HG03039 (cell line): ENCODE data around the gene CDX1.

Experiments used
- ATAC-seq: cut with Tn5 transposase; IDR thresholded peaks from one replicate; pipeline ENCODE4 v1.9.1; 2021; ENCODE audit warnings: mild to moderate bottlenecking, moderate library complexity; ENCODE audit not compliant: unreplicated experiment

The CDX1 gene

DNA sequence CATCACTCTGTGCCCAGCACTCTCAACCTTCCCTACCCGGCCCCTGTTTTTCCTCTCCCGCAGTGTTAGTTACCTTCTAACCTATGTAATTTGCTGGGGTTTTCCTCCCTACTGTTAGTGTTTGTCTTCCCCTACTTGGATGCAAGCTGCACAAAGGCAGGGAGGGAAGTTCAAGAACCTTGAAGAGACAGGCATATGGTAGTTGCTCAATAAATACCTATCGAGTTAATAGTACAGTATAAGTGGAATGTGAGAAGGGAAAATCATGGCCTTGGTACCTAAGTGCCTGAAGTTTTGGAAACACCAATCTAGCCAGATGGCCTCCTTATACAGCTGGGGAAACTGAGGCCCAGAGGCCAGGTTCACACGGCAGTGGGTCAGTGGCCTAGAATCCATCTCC lies 35.1 kb upstream of the CDX1 start:
- no peak for ATAC-seq

DNA sequence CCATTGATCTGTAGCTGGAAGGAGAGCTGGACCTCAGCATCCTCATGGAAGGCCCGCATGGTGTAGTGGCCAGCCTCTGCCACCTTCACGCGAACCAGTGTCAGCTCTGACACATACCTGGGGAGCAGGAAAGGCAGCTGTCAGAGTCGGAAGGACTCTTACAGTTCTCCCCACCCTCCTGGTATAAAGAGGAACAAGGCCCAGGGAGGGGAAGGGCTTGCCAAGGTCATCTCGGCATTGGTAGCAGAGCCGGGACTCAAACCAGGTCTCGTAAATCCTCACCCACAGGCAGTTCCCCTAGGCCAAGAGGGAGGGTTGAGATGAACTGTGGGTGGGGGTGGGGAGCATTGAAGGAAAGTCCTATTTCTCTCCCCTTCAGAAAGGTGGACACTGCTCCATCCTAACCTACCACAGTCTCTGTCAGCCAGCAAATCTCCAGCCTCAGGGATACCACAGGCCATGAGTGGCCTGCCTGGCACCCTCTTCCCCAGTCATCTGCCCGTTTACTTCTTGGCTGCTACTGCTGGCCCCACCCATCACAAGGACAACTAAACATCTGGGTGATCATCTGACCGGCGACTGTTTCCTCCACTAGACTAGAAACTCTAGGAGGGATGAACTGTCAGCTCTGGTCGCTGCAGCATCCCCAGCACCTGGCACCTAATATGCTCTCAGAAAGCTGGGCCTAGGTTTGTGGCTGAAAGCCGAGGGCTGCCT lies 34.4 kb upstream of the CDX1 start:
- ATAC-seq: no peak

DNA sequence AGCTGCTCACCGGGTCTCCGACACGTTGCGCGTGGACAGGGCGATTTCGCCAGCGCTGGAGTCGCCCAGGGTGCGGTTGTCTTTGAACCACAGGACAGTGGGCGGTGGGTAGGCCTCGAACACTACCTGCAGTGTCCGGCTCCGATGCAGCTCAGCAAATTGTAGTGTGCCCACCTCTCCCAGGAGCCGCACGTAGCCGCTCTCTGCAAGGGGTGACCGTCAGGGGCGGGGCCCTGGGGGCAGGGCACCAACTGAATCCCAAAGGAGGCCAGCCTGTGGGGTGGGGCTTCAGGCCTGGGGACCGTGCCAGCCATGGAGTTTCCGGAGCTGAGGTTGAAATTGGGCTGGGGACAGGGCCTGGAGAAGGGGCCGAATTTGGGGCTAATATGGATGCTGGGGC lies 33.8 kb upstream of the CDX1 start:
- no peak for ATAC-seq

DNA sequence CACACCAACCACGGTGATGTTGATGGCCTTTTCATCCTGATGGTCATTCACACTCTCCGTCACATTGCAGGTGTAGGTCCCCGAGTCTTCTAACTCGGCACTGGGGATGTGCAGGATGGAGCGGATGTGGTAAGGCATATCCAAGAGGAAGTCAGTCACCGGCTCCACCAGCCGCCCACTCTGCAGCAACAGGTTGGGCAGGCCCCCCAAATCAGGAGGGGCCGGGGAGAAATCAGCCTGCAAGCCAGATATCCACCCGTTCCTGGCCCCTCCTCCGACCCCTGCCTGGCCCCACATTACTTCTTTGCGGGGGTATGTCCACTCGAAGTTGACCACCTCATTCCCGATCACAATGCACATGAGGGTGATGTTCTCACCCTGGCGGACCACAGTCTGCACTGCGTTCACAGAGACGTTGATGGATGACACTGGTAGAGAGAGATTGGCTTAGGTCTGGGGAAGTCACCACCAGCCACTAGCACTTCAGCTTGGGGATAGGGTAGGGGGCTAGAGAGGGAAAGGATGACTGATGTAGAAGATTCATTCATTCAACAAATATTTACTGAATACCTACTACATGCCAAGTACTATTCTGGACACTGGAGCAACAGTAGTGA lies 32.9 kb upstream of the CDX1 start:
- ATAC-seq: no peak

DNA sequence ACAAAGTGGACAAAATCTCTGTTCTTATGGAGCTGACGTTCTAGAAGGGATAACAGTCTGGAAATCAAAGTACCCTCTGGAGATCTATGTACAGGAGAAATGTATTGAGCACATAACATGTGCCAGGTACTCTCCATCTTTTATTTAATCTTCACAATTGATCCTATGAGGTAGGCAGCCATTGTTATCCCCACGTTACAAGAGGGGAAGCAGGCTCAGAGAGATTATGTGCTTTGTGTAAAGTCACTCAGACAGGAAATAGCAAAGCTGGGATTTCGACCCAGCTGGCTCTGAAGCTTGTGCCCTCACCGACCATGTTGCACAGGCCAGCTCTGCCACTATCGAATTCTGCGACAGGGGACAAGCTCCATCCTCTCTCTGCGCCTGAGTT lies 32.4 kb upstream of the CDX1 start:
- ATAC-seq: no peak

DNA sequence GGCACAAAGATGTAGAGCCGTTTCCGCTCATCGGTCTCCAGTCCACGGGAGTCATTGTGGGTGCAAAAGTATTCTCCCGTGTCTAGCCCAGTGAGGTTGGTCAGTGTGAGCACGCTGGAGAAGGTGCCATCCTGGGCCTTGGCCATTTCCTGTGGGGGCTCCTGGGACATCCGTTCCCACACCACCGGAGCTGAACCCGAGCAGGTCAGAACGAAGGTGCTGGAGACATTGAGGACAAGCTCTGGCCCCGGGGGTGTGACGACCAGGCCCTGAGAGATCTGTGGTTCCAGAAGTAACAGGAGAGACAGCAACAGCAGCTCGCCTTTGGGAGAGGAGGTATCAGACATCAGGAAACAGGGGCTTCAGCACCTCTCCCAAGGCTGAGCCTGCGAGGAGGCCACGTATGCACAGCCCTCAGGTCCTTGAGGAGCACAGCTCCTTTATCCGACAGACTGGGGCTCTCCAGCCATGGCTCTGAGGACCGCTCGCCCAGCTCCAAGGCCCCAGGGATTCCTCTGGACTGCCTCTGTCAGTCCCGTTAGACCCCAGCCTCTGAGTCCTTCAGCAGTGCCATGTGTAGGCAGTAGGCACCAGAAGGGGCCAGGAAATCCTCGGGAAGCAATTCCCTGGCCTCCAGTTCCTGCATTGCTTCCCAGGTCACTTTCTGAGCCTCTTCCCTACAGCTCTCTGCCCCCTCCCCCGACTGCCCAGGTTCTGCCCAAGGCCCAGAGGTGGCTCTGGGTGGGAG lies 30.8 kb upstream of the CDX1 start:
- no peak for ATAC-seq

DNA sequence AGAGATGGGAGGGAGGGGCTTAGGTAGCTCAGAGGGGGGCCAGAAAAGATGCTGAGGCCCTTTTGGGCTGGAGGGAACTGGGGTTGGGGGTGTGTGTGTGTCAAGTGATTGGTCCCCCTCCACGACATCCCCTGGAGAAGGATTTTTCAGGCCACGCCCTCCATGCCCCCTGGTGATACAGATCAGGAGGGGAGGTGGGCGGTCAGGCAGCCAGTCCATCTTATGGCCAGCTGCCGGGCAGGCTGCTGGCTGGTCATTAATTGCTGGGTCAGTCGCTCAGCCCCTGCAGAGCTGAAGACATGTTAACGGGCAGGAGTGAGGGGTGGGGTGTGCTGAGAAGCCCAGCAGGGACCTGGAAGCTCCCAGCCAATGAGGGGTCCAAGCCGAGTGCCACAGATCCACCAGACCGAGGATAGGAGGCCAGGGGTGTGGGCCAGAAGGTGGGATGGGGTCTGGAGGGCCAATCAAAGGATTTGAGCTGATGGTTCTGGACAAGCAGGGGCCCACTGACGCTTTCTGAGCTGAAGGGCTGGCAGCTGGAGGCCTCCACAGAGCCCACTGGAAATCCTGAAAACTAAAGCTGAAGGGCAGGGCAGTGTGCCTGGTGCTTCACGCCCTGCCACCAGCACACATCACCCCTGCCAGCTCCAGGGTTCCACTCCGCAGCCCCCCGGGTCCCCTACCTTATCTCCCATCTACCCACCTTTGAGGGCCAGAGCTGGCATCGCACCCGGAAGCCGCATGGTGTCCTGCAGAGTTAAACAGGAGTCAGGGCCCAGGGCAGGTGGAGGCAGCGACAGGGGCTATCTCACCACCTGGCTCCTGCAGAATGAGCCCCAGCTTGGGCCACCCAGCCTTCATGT lies 30.0 kb upstream of the CDX1 start:
- no peak for ATAC-seq

DNA sequence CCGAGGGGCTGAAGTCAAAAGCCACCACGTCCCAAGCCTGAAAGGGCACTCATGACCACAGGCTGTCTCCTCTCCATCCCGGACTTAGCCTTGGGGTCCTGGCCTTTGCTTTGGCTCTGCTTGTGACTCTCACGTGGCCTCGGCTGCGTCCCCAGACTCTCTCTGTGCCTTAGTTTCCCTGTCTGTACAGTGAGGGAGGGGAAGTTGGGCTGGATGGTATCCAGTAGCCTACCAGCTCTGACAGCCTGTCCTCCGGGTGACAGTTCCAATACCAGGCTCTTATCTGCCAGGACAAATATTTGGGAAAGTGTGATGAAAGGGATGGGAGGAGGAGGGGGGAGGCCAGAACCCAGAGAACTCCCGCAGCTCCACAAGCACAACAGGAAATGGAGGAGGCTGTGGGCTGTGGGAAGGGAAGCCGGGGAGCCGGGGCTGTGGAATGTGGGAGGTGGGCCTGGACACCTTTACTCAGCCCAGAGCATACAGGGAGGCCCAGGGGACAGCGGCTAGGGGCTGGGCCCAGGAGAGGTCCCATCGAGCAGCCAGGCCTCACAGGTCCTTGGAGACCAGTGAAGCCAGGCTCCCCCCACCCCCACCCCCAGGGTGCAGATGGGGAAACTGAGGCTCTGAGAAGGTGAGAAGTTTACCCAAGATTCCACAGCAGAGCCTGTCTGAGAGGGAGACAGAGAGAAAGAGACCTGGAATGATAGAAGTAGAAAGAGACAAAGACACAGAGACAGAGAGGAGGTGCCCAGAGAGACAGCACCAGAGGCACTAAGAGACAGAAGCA lies 29.2 kb upstream of the CDX1 start:
- no peak for ATAC-seq

DNA sequence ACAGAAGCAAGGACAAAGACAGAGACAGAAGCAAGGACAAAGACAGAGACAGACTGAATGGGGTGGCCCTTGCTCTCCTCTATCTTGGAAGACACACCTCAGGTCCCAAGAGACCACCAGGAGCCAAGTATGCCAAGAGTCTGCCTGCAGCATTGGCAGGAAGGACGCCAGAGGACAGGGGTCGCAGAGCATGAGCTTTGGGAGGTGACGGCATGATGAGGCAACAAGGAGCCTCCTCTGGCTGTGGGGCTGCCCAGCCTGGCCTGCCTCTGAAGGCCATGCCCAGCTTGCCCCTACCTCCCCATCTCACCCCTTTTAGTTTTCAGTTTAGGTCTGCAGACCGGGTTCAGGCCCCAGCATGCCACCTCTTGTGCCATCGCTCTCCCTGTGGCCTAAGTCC lies 28.6 kb upstream of the CDX1 start:
- ATAC-seq: no peak

DNA sequence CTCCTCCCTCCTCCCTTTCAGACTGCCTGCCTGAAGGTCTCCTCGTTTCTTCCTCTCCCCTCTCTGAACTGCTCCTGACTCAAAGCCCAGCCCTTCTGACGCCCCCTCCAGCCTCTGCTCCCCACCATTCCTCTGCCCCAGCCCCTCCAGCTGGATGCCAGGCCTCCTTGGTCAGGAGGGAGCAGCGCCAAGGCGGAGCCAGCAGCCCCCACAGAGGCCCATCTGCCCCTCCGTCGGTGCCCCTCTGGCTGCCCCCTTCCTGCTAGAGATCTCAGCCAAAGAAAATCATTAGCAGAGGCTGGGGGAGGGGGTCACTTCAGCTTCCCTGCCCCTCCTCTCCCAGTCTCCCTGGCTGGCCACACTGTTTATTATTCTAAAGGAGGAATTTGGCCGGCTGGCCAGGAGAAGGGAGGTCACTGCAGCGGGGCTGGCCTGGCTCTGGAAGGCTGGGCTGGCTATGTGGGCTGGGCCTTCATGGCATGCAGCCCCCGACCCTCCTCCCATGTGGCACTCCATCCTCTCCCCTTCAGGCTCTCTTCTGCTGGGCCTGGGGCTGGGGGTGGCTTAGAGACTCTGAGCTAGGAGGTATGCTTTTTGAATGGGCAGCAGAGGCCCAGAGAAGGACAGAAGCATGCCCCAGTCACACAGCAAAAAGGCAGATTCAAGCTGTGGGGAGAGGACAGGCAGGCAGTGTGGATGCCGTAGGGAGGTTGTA lies 27.9 kb upstream of the CDX1 start:
- ATAC-seq: no peak

DNA sequence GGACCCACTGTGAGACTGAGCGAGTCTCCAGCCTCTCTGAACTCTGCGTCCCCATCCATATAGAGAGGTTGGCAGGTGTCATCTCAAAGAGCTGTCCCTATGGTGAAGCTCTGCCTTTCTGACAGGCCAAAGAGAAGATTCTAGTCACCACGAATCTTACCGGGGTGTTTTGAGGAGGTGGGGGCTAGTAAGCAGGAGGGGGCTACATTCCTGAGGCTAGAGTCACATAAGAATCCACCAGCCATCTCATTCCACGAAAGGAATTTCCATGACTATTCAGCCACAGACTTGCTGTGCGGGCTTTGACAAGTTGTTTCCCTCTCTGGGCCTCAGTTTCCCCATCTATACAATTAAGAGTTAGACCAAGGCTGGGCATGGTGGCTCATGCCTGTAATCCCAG lies 27.2 kb upstream of the CDX1 start:
- no peak for ATAC-seq

DNA sequence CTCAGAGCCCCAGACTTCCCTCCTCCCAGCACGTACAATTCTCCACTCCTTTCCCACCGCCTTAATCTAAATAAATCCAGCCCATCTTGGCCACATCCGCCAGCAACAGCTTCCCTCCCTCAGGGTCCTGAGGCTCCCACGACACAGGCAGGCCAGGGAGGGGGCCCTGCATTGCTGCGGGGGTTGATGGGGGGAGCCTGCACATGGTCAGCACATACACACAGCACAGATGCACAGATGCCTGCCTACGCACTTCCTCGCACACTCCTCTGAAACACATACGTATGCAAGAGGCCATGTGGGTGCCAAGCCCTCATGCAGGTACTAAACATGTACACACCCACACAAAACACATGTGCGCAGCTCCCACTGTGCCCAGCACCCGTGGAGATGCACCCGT lies 25.7 kb upstream of the CDX1 start:
- no peak for ATAC-seq

DNA sequence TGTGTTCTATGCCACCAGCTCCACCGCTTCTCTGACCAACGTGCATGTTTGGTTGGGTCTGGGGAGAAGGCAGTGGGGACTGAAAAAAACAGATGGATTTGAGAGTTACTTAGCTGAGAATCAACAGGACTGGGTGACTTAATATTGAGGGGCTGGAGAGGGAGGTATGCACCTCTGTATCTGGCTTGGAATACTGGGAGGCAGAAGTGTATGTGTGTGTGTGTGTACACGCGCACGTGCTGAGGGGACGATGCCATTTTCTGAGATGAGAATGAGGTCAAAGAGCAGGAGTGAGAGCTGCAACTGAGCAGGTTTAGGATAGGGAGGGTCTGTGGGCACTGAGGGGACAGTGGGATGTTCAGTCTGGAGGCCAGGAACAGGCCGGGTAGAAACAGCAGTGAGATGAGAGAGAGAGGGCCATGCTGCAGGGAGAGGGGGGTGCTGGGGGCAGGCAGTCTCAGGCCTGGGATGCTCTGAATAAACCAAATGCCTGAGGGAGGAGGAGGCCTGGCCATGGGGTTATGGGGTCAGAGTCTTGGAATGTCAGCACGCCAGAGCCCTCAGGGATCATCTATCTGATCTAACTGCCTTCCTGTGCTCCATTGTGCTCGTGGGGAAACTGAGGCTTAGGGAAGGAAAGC lies 24.9 kb upstream of the CDX1 start:
- no peak for ATAC-seq

DNA sequence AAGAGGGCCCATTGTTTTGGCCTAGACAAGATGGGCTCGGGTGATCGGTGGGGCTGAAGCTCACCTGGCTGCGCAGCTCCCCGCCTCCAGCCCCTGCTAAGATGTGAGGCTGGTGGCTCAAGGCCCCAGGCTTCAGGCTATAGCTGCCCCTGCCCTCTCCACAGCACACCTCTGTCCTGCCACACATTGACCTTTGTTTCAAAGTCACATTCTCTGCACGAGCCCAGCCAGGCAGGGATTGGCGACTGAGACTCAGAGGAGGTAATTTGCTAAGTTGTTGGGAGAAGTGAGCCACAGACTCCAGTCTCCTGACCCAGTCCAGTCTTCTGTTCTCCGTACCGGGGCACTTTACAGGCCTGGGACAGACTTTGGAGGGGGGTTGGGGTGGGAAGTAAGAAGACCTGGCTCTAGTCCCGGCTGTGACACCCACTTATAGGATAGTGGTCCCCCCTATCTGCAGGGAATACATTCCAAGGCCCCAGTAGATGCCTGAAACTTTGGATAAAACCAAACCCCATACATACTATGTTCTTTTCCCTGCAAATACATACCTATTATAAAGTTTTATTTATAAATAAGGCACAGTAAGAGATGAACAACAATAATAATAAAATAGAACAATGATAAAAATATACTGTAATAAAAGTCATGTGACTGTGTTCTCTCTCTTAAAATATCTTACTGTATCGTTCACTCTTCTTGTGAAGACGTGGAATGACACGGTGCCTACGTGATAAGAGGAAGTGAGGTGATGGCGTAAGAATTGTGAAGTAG lies 24.2 kb upstream of the CDX1 start:
- no peak for ATAC-seq

DNA sequence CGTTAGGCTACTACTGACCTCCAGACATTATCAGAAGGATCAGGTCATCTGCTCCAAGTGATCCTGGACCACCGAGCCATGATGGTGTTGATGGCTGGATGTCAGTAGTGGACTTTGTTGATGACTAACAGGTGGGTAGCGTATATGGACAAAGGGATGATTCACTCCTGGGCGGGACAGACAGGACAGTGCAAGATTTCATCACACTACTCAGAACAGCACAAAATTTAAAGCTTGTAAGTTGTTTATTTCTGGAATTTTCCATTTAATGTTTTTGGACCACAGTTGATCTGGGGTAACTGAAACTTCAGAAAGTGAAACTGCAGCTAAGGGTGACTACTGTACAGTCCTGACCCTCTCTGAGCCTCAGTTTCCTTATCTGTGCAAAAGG lies 23.6 kb upstream of the CDX1 start:
- no peak for ATAC-seq

DNA sequence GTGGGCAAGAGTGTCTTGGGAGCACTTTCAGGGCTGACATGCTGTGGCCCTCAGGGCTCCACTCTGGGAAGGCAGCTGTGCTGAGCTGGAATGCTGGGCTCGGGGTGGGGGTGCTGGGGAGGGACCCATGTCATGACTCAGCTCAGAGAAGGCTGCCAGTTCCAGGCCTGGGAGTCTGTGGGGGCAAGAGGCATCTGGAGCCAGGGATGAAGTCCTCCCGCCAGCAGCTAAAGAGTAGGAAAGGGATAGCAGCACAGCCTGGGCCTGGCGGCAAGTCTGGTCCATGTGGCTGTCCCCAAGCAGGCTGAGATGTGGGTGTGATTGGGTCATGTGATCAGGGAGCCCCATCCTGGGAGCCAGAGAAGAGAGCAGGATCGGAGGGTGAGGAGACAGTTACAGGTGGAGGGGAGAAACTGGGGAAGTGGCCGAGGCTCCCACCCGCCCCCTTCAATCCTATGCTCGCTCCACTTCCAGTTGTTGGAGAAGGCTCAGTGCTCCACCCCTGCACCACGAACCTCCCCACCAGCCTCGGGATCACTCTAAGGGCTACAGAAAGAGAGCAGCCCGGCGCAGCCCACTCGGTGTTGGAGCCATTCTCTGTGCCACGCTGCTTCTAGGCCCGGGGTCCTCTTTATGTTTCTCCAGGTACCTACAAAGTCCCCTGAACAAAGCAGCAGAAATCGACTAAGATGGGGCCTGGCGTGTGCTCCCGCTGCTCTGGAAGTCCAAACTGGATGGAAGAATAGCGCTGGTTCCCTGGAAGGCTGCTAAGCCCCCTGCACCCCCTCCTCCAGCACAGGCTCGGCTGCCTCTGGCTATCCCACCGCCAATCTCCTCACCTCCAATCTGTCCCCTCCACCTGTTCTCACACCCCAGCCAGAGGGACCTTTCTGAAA lies 23.0 kb upstream of the CDX1 start:
- no peak for ATAC-seq

DNA sequence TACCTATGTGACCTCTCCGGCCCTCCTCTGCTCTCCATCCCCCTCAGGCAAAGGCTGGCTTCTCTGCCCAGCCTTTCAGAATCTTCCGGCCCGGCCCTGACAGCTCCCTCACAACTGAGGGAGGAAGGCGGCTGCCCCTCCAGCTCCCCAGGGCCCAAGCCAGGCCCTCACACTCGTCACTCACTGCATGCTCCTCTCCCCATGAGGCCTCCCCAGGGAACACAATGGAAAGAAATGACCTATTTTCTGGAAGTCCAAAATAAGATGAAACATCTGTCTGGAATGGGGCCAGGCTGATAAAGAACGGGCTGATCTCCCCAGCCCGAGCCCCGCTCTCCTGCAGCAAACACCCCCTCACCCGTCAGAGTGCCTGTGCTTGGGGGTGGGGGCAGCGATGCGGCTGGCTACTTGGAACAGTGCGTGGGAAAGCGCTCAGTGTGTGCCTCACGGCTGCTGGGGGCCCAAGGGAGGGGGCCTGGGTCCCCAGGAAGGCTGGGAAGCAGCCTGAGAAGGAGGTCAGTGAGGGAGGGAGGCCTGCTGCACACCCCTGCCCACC lies 22.3 kb upstream of the CDX1 start:
- ATAC-seq: no peak
